Fibroblast of skin of right quadriceps (primary cell): Measurements from ENCODE around the gene OSBPL6.

ENCODE experiments used
- DNase-seq: peaks from one replicate; pipeline ENCODE4 v3.0.0-alpha.2; 2013

OSBPL6 gene

GRCh38 chr2:178199334-178199733 is 5.0 kb downstream of the OSBPL6 start:
- DNase-seq: no peak

- DNase-seq: no peak
These were observed 6.0 kb downstream of the OSBPL6 start for GRCh38 chr2:178200331-178200730.

- no peak for DNase-seq
These were observed 8.6 kb downstream of the OSBPL6 start for GRCh38 chr2:178202927-178203326.

- no peak for DNase-seq
These were observed 10.7 kb downstream of the OSBPL6 start for GRCh38 chr2:178204977-178205376.

- peak; percentile 77 for DNase-seq
These were observed 11.7 kb downstream of the OSBPL6 start for GRCh38 chr2:178205853-178206521.

GRCh38 chr2:178208336-178208735 is 14.0 kb downstream of the OSBPL6 start:
- DNase-seq: no peak

GRCh38 chr2:178208817-178209216 is 14.5 kb downstream of the OSBPL6 start:
- no peak for DNase-seq

- no peak for DNase-seq
These were observed 17.1 kb downstream of the OSBPL6 start for GRCh38 chr2:178211460-178211859.

GRCh38 chr2:178211943-178212342 is 17.6 kb downstream of the OSBPL6 start:
- no peak for DNase-seq

- DNase-seq: no peak
These were observed 19.7 kb downstream of the OSBPL6 start for GRCh38 chr2:178213991-178214390.

- DNase-seq: no peak
These were observed 24.9 kb downstream of the OSBPL6 start for GRCh38 chr2:178219247-178219646.

- DNase-seq: no peak
These were observed 26.5 kb downstream of the OSBPL6 start for GRCh38 chr2:178220814-178221213.

GRCh38 chr2:178221556-178221955 is 27.2 kb downstream of the OSBPL6 start:
- DNase-seq: no peak

- DNase-seq: no peak
These were observed 29.5 kb downstream of the OSBPL6 start for GRCh38 chr2:178223806-178224205.

GRCh38 chr2:178225006-178225805 is 30.9 kb downstream of the OSBPL6 start:
- peak; percentile 86 for DNase-seq

- peak; percentile 58 for DNase-seq
These were observed 32.9 kb downstream of the OSBPL6 start for GRCh38 chr2:178227187-178227586.

- no peak for DNase-seq
These were observed 35.6 kb downstream of the OSBPL6 start for GRCh38 chr2:178229927-178230326.

GRCh38 chr2:178230396-178230795 is 36.1 kb downstream of the OSBPL6 start:
- no peak for DNase-seq

- DNase-seq: no peak
These were observed 39.1 kb downstream of the OSBPL6 start for GRCh38 chr2:178233428-178233827.

- peak; percentile 42 for DNase-seq
These were observed 40.3 kb downstream of the OSBPL6 start for GRCh38 chr2:178234648-178235047.

GRCh38 chr2:178237488-178238153 is 43.3 kb downstream of the OSBPL6 start:
- no peak for DNase-seq

- DNase-seq: peak; percentile 39
These were observed 43.8 kb downstream of the OSBPL6 start for GRCh38 chr2:178238154-178238521.

- no peak for DNase-seq
These were observed 44.4 kb downstream of the OSBPL6 start for GRCh38 chr2:178238750-178239149.
